SK-N-SH (cell line): ENCODE data around the gene SEMA4B. TPM values are rescaled to one million over a fixed set of nuclear protein-coding genes. Genes with fewer than 3 reads are reported as not detected.

Experiments
- CTCF ChIA-PET: fragments of 300-600, 350-600 bp; formaldehyde crosslinking; extraction: SDS; loops from one replicate; lab custom pipeline; 2021; lab: Yijun Ruan, JAX
- POLR2A ChIA-PET: fragments of 350-600 bp; sonication (Branson Sonifier 250); formaldehyde crosslinking; extraction: SDS; loops from one replicate; lab custom pipeline; 2020; ENCODE audit warnings: antibody characterized with exemption, inconsistent platforms; lab: Yijun Ruan, JAX
- DNase-seq: peaks from one replicate; pipeline ENCODE4 v3.0.0; 2012
- H2AFZ ChIP-seq: fragments of 200-600 bp; sonication (generic); 2 replicates; pipeline ENCODE4 v1.8.1; 2016; ENCODE audit warnings: antibody characterized with exemption, mild to moderate bottlenecking, low read depth
- H3F3A ChIP-seq: fragments of 200-600 bp; sonication (generic); replicated peaks from 2 replicates; pipeline ENCODE3; 2016; ENCODE audit warnings: antibody characterized with exemption, mild to moderate bottlenecking; ENCODE audit not compliant: insufficient read depth
- H3K27ac ChIP-seq, 2 experiments: fragments of 200-500 bp in 1 of 2; fragments of 200-600 bp in 1 of 2; sonication (Bioruptor generic) in 1 of 2; sonication (generic), shearing (Covaris generic) in 1 of 2; 2 replicates each; pipeline versions ENCODE4 v1.5.1 to v1.6.1; 2014 to 2016; ENCODE audit warnings: low read depth in 2 of 2, inconsistent platforms in 1 of 2, low read length in 1 of 2, mild to moderate bottlenecking in 1 of 2, mixed read lengths in 1 of 2
- H3K27me3 ChIP-seq: fragments of 200-600 bp; sonication (generic), shearing (Covaris generic); 2 replicates; pipeline ENCODE4 v1.6.1; 2016; ENCODE audit warnings: mixed run types; ENCODE audit not compliant: insufficient read depth
- H3K36me3 ChIP-seq, 2 experiments: fragments of 200-500 bp in 1 of 2; fragments of 200-600 bp in 1 of 2; sonication (Bioruptor generic) in 1 of 2; sonication (generic) in 1 of 2; replicated peaks in 1 of 2; 2 replicates each; pipeline versions ENCODE3 to v1.5.1; 2014 to 2016; ENCODE audit warnings: low read length in 1 of 2, mild to moderate bottlenecking in 1 of 2; ENCODE audit not compliant: insufficient read depth in 2 of 2, control insufficient read depth in 1 of 2
- H3K4me1 ChIP-seq, 2 experiments: fragments of 200-500 bp in 1 of 2; fragments of 200-600 bp in 1 of 2; sonication (Bioruptor generic) in 1 of 2; sonication (generic), shearing (Covaris generic) in 1 of 2; 2 replicates each; pipeline versions ENCODE4 v1.5.1 to v1.6.1; 2014 to 2016; ENCODE audit warnings: low read depth in 1 of 2, low read length in 1 of 2, mixed run types in 1 of 2; ENCODE audit not compliant: insufficient read depth in 2 of 2, control insufficient read depth in 1 of 2
- H3K4me2 ChIP-seq: fragments of 200-600 bp; sonication (generic), shearing (Covaris generic); 2 replicates; pipeline ENCODE4 v1.6.1; 2017; ENCODE audit warnings: mixed run types
- H3K4me3 ChIP-seq, 2 experiments: fragments of 200-500 bp in 1 of 2; fragments of 200-600 bp in 1 of 2; sonication (Bioruptor generic) in 1 of 2; sonication (generic), shearing (Covaris generic) in 1 of 2; 2 replicates each; pipeline versions ENCODE4 v1.5.1 to v1.8.1; 2014 to 2016; ENCODE audit warnings: low read depth in 2 of 2, inconsistent platforms in 1 of 2, low read length in 1 of 2, mild to moderate bottlenecking in 1 of 2, mixed read lengths in 1 of 2, moderate library complexity in 1 of 2
- H3K79me2 ChIP-seq: fragments of 200-600 bp; sonication (generic); 2 replicates; pipeline ENCODE4 v1.8.1; 2017; ENCODE audit warnings: mild to moderate bottlenecking; ENCODE audit not compliant: insufficient read depth
- H3K9ac ChIP-seq: fragments of 200-600 bp; sonication (generic); 2 replicates; pipeline ENCODE4 v1.6.1; 2017; ENCODE audit warnings: mixed run types
- H3K9me2 ChIP-seq: fragments of 200-600 bp; sonication (generic); 2 replicates; pipeline ENCODE4 v1.6.1; 2017; ENCODE audit warnings: mixed run types
- H3K9me3 ChIP-seq: fragments of 200-600 bp; sonication (generic); 2 replicates; pipeline ENCODE4 v1.6.1; 2017; ENCODE audit warnings: mixed run types, mild to moderate bottlenecking, moderate library complexity
- H4K20me1 ChIP-seq: fragments of 200-600 bp; sonication (generic); 2 replicates; pipeline ENCODE4 v1.6.1; 2017; ENCODE audit warnings: mild to moderate bottlenecking, mixed run types; ENCODE audit not compliant: insufficient read depth
- ELF1 ChIP-seq: IDR thresholded peaks from 2 replicates; pipeline ENCODE4 v1.4.0; 2012
- FOSL2 ChIP-seq: IDR thresholded peaks from 2 replicates; pipeline ENCODE4 v1.4.0; 2012; ENCODE audit warnings: low read depth, mild to moderate bottlenecking, moderate library complexity, borderline replicate concordance
- FOXJ3 ChIP-seq: sonication (generic); formaldehyde crosslinking; IDR thresholded peaks from 2 replicates; pipeline ENCODE4 v1.5.1; 2020; ENCODE audit warnings: mild to moderate bottlenecking, missing genetic modification reagents
- FOXM1 ChIP-seq: IDR thresholded peaks from 2 replicates; pipeline ENCODE4 v1.4.0; 2012; ENCODE audit warnings: low read depth, mild to moderate bottlenecking
- IRF3 ChIP-seq: fragments of 150-350 bp; IDR thresholded peaks from 2 replicates; pipeline ENCODE4 v1.6.1; 2016; ENCODE audit warnings: mild to moderate bottlenecking, low read depth, low read length
- JUND ChIP-seq: IDR thresholded peaks from 2 replicates; pipeline ENCODE4 v1.4.0; 2012
- MAX ChIP-seq: IDR thresholded peaks from 2 replicates; pipeline ENCODE4 v1.4.0; 2012; ENCODE audit warnings: low read depth
- MEF2A ChIP-seq: IDR thresholded peaks from 2 replicates; pipeline ENCODE4 v1.4.0; 2012; ENCODE audit warnings: low read depth, borderline replicate concordance
- MXI1 ChIP-seq: IDR thresholded peaks from 2 replicates; pipeline ENCODE4 v1.6.1; 2012; ENCODE audit warnings: mild to moderate bottlenecking, low read depth, low read length, improper control_type of control experiment
- NFIC ChIP-seq: IDR thresholded peaks from 2 replicates; pipeline ENCODE4 v1.4.0; 2012; ENCODE audit warnings: borderline replicate concordance
- NRF1 ChIP-seq: IDR thresholded peaks from 2 replicates; pipeline ENCODE4 v1.6.1; 2012; ENCODE audit warnings: low read depth, mild to moderate bottlenecking, low read length
- PBX3 ChIP-seq: IDR thresholded peaks from 2 replicates; pipeline ENCODE4; 2012
- POLR2AphosphoS5 ChIP-seq: IDR thresholded peaks from 2 replicates; pipeline ENCODE4 v1.6.1; 2012; ENCODE audit warnings: low read depth, low read length
- RAD21 ChIP-seq: IDR thresholded peaks from 2 replicates; pipeline ENCODE4 v1.6.1; 2012; ENCODE audit warnings: mild to moderate bottlenecking, low read length
- RCOR1 ChIP-seq: fragments of 150-350 bp; IDR thresholded peaks from 2 replicates; pipeline ENCODE4 v1.6.1; 2017; ENCODE audit warnings: antibody characterized with exemption, low read length
- RXRA ChIP-seq: IDR thresholded peaks from 2 replicates; pipeline ENCODE4 v1.4.0; 2012; ENCODE audit warnings: low read depth, mild to moderate bottlenecking, borderline replicate concordance
- SIN3A ChIP-seq: IDR thresholded peaks from 2 replicates; pipeline ENCODE4 v1.6.1; 2012; ENCODE audit warnings: low read depth, mild to moderate bottlenecking, low read length, moderate library complexity, borderline replicate concordance
- SMC3 ChIP-seq: IDR thresholded peaks from 2 replicates; pipeline ENCODE4 v1.6.1; 2012; ENCODE audit warnings: low read depth, low read length, improper control_type of control experiment
- TCF12 ChIP-seq: IDR thresholded peaks from 2 replicates; pipeline ENCODE4 v1.4.0; 2012
- YY1 ChIP-seq: IDR thresholded peaks from 2 replicates; pipeline ENCODE4 v1.4.0; 2012; ENCODE audit warnings: low read depth, mild to moderate bottlenecking
- WGBS: methylation state at CpG from one replicate; pipeline ENCODE4 v1.1.6; 2017; ENCODE audit warnings: low lambda C conversion rate; 5-methylcytosine and 5-hydroxymethylcytosine counted together
- polyA plus RNA-seq, 3 experiments: library from polyadenylated mRNA; depleted of rRNA; stranded (reverse); fragments of >200 nt; gene quantifications; 2 replicates each; pipeline ENCODE4 v1.2.3, GENCODE V29; 2012

The SEMA4B gene
- polyA plus RNA-seq, 1 of the 3 experiments (the other 2 are of a cell fraction) = 38.9 TPM

GRCh38 chr15:90181776-90182175 lies 19.4 kb upstream of the SEMA4B start:
- Histone ChIP-seq H3K4me1 (peaks cover 0 to 10% of the 10 kb centered on the region in 2 experiments; a peak in 1 of 4 replicates), H3K36me3 (no peaks in the 10 kb centered on the region), H2AFZ (no peak overlapping the region), H3K4me3 (no peak overlapping the region), H3F3A (peaks cover 22% of the 10 kb centered on the region), H4K20me1 (no peaks in the 10 kb centered on the region), H3K79me2 (no peaks in the 10 kb centered on the region; the same call in 1 of the 2 replicates), H3K4me2 (no peak overlapping the region), H3K9ac (no peak overlapping the region), H3K9me2 (no peaks in the 10 kb centered on the region), H3K27ac (no peak overlapping the region), H3K9me3 (no peaks in the 10 kb centered on the region), H3K27me3 (no peaks in the 10 kb centered on the region)
- ChIA-PET CTCF (no interaction called here), POLR2A (no interaction called here)
- DNase-seq = no peak
- 60% methylated on average over 2 of the region's 2 CpGs for WGBS
- TF ChIP-seq MXI1 = no peak
- TF ChIP-seq SMC3 = no peak
- TF ChIP-seq RAD21 = no peak
- no peak for TF ChIP-seq RXRA
- TF ChIP-seq TCF12 = no peak
- no peak for TF ChIP-seq SIN3A
- no peak for TF ChIP-seq FOSL2

GRCh38 chr15:90184119-90184785 lies 16.9 kb upstream of the SEMA4B start:
- Histone ChIP-seq H3K9me2 (no peaks in the 10 kb centered on the region), H3K4me1 (peaks cover 0 to 15% of the 10 kb centered on the region in 2 experiments; a peak in 1 of 4 replicates), H3K27ac (peak overlapping the region; percentile 21 to 85; a peak in 3 of 4 replicates), H2AFZ (peak overlapping the region; percentile 95; the same call in 1 of the 2 replicates), H3K27me3 (no peaks in the 10 kb centered on the region), H3K4me3 (peak overlapping the region; percentile 61 to 77), H3K9me3 (no peaks in the 10 kb centered on the region), H4K20me1 (no peaks in the 10 kb centered on the region), H3K4me2 (peak overlapping the region; percentile 95), H3K9ac (peak overlapping the region; percentile 71), H3K79me2 (peaks cover 8% of the 10 kb centered on the region), H3K36me3 (no peaks in the 10 kb centered on the region), H3F3A (peaks cover 28% of the 10 kb centered on the region)
- no peak for DNase-seq
- CTCF ChIA-PET = interaction anchor here (0.8 to 0.9 kb wide), 2 partner anchors 37 to 40 kb away, joined by 3 to 4 read pairs; no protein-coding TSS in a partner anchor
- no peak for TF ChIP-seq FOXM1
- TF ChIP-seq ELF1 = no peak
- no peak for TF ChIP-seq MAX
- TF ChIP-seq MEF2A = no peak
- TF ChIP-seq JUND = no peak
- no peak for TF ChIP-seq IRF3
- TF ChIP-seq PBX3 = no peak
- TF ChIP-seq RCOR1 = no peak; the same call in 1 of the 2 replicates
- TF ChIP-seq NFIC = no peak
- no peak for TF ChIP-seq YY1
- 0 out of 2 replicates have a peak, but pooled peaks have one; percentile 13 for TF ChIP-seq POLR2AphosphoS5
- peak; percentile 38; the same call in 1 of the 2 replicates for TF ChIP-seq FOXJ3 (CRISPR knock-in tag)
- no peak for TF ChIP-seq NRF1
- POLR2A ChIA-PET = interaction anchor here (0.6 to 1.2 kb wide), 4 partner anchors 17 to 80 kb away, joined by 3 to 5 read pairs (median 4); partner anchors contain the start of gene SEMA4B
- 38% methylated on average over 22 of the region's 27 CpGs for WGBS
